ENCODE results near the gene SHH. TPM values are rescaled to one million over a fixed set of nuclear protein-coding genes. Genes with fewer than 3 reads are reported as not detected.
A peak's percentile ranks its signal among the peaks of the same experiment; 100 is the strongest.

The SHH gene
- total and polyA plus RNA-seq, 3 donors from 2014 or later: 0.06 to 1.0 TPM; not detected in 1

DNA sequence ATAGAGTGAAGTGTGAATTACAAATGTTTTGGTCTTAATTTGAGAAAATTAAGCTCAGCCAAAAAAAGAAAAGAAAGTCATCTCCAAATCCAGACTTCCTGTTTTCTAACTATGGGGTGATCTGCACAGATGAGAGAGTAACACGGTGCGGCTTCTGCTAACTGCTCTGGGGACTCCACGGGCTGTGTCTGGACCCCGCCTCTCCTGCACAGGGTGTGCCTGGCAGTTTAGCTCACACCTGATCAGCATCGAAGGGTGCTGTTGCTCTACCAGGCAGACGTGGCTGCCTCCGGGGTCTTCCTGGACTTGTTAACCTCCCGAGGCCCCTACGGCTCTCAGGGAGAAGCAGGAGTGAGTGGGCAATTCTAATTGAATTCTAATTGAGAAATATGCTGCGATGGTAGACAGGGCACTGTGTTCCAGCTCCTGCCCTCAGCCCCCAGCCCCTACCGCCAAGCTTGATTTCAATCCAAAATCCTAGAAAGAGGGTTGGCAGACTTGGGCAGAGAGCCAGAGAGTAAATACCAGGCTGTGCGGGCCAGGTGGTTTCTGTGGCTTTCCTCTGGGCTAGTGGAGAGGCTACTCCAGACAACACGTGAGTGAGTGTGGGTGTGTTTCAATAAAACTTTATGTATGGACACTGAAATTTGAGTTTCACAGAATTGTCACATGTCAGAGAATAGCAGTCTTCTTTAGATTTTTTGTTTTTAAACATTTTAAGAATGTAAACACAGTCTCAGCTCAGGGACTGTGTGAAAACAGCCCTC is 13.4 kb downstream of the SHH start:
- Histone ChIP-seq H3K9me3 (no peaks in the 10 kb centered on the region), H3K4me1 (no peaks in the 10 kb centered on the region), H3K27ac (no peak overlapping the region), H3K27me3 (no peaks in the 10 kb centered on the region), H3K4me3 (no peak overlapping the region), H3K36me3 (ENCODE audit: low read depth, missing control alignments) (no peaks in the 10 kb centered on the region)
- 76% methylated on average over 8 to 13 of the region's 13 CpGs for whole genome bisulfite sequencing, 2 donors
- TF ChIP-seq POLR2A (IDR thresholded peaks at IDR 0.05): no peak
- TF ChIP-seq, protein P1, sequence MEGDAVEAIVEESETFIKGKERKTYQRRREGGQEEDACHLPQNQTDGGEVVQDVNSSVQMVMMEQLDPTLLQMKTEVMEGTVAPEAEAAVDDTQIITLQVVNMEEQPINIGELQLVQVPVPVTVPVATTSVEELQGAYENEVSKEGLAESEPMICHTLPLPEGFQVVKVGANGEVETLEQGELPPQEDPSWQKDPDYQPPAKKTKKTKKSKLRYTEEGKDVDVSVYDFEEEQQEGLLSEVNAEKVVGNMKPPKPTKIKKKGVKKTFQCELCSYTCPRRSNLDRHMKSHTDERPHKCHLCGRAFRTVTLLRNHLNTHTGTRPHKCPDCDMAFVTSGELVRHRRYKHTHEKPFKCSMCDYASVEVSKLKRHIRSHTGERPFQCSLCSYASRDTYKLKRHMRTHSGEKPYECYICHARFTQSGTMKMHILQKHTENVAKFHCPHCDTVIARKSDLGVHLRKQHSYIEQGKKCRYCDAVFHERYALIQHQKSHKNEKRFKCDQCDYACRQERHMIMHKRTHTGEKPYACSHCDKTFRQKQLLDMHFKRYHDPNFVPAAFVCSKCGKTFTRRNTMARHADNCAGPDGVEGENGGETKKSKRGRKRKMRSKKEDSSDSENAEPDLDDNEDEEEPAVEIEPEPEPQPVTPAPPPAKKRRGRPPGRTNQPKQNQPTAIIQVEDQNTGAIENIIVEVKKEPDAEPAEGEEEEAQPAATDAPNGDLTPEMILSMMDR (IDR thresholded peaks at IDR 0.05): no peak
- DNase-seq: no peak
- intact Hi-C loops (cut with DNase I; ENCODE audit: low total_unique reads): no loop called here

DNA sequence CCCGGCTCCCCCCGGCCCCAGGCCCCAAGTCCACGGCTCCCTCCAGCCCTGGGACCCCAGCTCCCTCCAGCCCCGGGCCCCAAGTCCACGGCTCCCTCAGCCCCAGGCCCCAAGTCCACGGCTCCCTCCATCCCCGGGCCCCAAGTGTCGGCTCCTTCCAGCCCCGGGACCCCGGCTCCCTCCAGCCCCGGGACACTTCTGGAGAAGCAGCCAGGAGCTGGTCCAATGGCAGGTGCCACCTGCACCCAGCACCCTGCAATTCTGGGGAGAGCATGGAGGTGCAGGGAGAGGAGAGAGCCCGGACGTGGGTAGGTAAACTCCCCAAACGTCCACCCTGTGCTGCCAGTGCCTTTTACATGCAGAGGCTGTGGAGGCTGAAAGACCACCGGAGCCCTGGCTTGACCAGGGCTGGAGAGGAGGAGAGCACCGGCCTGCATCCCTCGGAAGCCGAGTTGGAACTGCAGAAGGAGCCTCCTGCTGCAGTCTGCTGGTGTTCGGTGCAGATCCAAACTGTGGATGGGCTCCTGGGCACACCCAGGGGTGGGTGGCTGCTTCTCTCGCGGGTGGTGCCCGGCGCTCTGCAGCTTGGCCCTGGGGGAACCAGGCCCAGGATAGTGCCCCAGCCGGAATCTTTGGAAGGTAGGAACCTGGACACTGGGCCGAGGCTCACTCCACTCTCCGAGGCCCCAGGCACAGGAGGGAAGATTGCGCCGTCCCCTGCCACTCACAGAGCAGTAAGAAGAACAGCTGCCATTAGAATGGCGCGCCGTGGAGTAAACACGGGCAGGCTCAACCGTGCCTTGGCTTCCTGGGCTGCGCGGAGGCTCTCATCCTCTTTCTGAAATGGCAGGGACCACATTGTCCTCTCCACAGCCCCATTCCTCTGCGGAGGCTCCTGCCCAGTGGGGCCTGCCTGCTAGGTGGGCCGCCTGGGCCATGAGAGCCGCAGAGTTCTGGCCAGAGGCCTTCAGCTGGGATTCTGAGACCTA is 14.7 kb downstream of the SHH start:
- H3K9me3 ChIP-seq: no peaks in the 10 kb centered on the region
- H3K27me3 ChIP-seq: no peaks in the 10 kb centered on the region
- H3K36me3 ChIP-seq (ENCODE audit: low read depth, missing control alignments): no peaks in the 10 kb centered on the region
- no peak overlapping the region for H3K27ac ChIP-seq
- no peak for DNase-seq
- whole genome bisulfite sequencing, 2 donors: 32 to 53% methylated on average over 7 to 37 of the region's 38 CpGs
- H3K4me3 ChIP-seq: peak overlapping the region; percentile 13 to 20
- no peaks in the 10 kb centered on the region for H3K4me1 ChIP-seq
- no peak for TF ChIP-seq POLR2A (IDR thresholded peaks at IDR 0.05)
- TF ChIP-seq, protein P1 (IDR thresholded peaks at IDR 0.05): no peak
- intact Hi-C loops (cut with DNase I; ENCODE audit: low total_unique reads): no loop called here

DNA sequence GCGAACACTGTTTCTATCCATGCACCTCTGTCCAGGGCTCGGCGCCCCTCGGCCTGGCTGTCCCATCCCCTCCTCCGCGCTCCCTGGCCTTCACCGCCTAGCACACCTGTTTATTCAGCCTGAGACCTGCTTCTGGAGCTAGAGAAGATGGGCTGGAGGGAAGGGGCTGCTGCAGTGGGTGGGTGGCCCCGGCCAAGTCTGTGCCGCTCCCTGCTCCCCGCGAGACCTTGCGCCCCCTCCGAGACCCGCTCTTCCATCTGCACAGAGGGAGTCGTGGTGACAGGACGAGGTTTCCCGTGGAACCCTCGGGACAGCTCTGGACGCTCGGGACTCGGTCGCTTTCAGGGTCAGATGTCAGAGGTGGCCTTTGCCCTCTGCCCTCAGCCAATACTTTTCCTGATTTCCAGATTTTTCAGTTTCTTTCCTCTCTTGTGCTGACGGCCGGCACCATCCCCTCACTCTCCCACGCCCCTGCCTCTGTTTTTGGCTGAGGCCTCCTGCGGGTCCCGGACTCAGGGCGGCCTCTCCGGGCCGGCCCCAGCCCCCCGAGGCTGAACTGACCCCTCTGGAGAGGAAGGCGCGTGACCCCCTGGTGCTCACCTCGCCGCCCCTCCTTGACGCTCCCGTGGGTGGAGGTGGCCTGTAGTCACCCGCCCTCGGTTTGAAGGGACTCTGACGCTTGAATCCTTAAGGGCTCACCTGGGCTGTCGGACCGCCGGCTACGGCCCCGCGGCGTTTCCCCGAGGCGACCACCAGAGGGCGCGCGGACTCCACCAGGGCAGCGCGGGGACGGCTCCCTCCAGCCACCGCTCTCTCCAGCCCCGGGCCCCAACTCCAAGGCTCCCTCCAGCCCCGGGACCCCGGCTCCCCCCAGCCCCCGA is 15.6 kb downstream of the SHH start:
- intact Hi-C loops (cut with DNase I; ENCODE audit: low total_unique reads): no loop called here
- TF ChIP-seq, protein P1 (IDR thresholded peaks at IDR 0.05): peak; percentile 46 to 92 (median 73)
- TF ChIP-seq POLR2A (IDR thresholded peaks at IDR 0.05): no peak
- Histone ChIP-seq H3K27ac (no peak overlapping the region), H3K4me1 (no peaks in the 10 kb centered on the region), H3K27me3 (no peaks in the 10 kb centered on the region), H3K9me3 (no peaks in the 10 kb centered on the region), H3K36me3 (ENCODE audit: low read depth, missing control alignments) (no peaks in the 10 kb centered on the region), H3K4me3 (peak overlapping the region; percentile 13 to 20)
- peak; percentile 82 for DNase-seq
- 19 to 23% methylated on average over 37 to 51 of the region's 60 CpGs for WGBS, 2 donors

DNA sequence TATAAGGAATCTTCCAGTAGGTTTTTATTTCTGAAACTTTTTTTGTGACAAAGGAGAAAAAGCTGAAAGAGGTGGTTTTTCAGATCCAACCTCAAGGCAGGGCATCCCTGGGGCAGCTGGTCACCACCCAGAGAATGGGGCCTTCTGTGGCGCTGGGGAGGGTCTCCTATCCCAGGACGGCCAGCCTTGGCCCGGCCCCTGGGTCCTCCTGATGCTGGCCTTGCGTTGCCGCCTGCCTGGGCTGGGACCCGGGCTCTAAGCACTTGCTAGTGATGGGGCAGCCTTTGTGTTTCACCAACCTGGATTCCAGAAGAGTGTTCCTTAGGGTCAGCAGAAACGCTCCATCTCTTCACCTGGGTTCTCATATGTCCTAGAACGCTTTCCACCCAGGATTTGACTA is 16.3 kb downstream of the SHH start:
- Histone ChIP-seq H3K4me3 (no peak overlapping the region), H3K27ac (no peak overlapping the region), H3K9me3 (no peaks in the 10 kb centered on the region), H3K4me1 (no peaks in the 10 kb centered on the region), H3K36me3 (ENCODE audit: low read depth, missing control alignments) (no peaks in the 10 kb centered on the region), H3K27me3 (no peaks in the 10 kb centered on the region)
- whole genome bisulfite sequencing, 2 donors: 48 to 68% methylated on average over 6 to 8 of the region's 8 CpGs
- TF ChIP-seq, protein P1 (IDR thresholded peaks at IDR 0.05): no peak
- TF ChIP-seq POLR2A (IDR thresholded peaks at IDR 0.05): no peak
- intact Hi-C loops (cut with DNase I; ENCODE audit: low total_unique reads): no loop called here
- DNase-seq: no peak

Data from testis (tissue), 3 donors.